Heart right ventricle (tissue), 16 donors: Measurements from ENCODE around the gene CASK. TPM values are rescaled to one million over a fixed set of nuclear protein-coding genes. Genes with fewer than 3 reads are reported as not detected.

ENCODE experiments used
- ATAC-seq, 8 donors: fragments of 200-7000 bp; cut with Tn5 transposase; one replicate each; pipeline ENCODE4 v1.9.1; 2020; ENCODE audit warnings: mild to moderate bottlenecking in 8 of 8, moderate library complexity in 8 of 8, moderate number of reproducible peaks in 1 of 8
- DNase-seq, 2 donors: peaks; one replicate each; pipeline ENCODE4 v3.0.0-alpha.2; 2020
- H3K27ac ChIP-seq, 10 donors: fragments of 200-600 bp; sonication (generic) in 2 of 10; one replicate each; pipeline versions ENCODE4 v1.5.0 to v1.8.0; 2020 to 2022; ENCODE audit warnings: mild to moderate bottlenecking in 3 of 10
- H3K27me3 ChIP-seq, 7 donors: fragments of 200-600 bp; one replicate each; pipeline ENCODE4 v1.8.0; 2021 to 2022; ENCODE audit warnings: mild to moderate bottlenecking in 2 of 7
- H3K36me3 ChIP-seq, 9 donors: fragments of 200-600 bp; sonication (generic) in 1 of 9; one replicate each; pipeline versions ENCODE4 v1.5.0 to v1.8.0; 2020 to 2022; ENCODE audit warnings: mild to moderate bottlenecking in 2 of 9
- H3K4me1 ChIP-seq, 9 donors: fragments of 200-600 bp; sonication (generic) in 1 of 9; one replicate each; pipeline versions ENCODE4 v1.5.0 to v1.8.0; 2020 to 2022; ENCODE audit warnings: mild to moderate bottlenecking in 4 of 9
- H3K4me3 ChIP-seq, 10 donors: fragments of 200-600 bp; sonication (generic) in 2 of 10; one replicate each; pipeline versions ENCODE4 v1.5.0 to v1.8.0; 2020 to 2022; ENCODE audit warnings: mild to moderate bottlenecking in 7 of 10, moderate library complexity in 2 of 10
- H3K9me3 ChIP-seq, 11 donors: fragments of 200-600 bp in 10 of 11; sonication (generic) in 2 of 11; one replicate each; pipeline versions ENCODE4 v1.5.0 to v1.8.0; 2013 to 2022; ENCODE audit warnings: mild to moderate bottlenecking in 2 of 11, control low read depth in 1 of 11, moderate library complexity in 1 of 11
- CTCF ChIP-seq, 9 donors: fragments of 200-600 bp; sonication (generic) in 2 of 9; IDR thresholded peaks; one replicate each; pipeline versions ENCODE4 v1.5.0 to v1.8.0; 2021 to 2022; ENCODE audit warnings: antibody characterized with exemption in 9 of 9, mild to moderate bottlenecking in 5 of 9, moderate library complexity in 1 of 9
- WGBS, 2 donors: extraction: QIAGEN DNeasy Blood & Tissue Kit; methylation state at CpG; one replicate each; pipeline ENCODE4 v1.1.7; 2013; ENCODE audit warnings: inconsistent platforms in 1 of 2; 5-methylcytosine and 5-hydroxymethylcytosine counted together
- intact Hi-C, 10 donors: fragments of 100-400 bp; cut with DNase I; formaldehyde crosslinking; loops; one replicate each; pipeline versions ENCODE4 v1.11.1 to v1.14.2; 2022
- polyA plus RNA-seq, 2 donors: library from polyadenylated mRNA; stranded (reverse); fragments of 200-250 nt; gene quantifications; one replicate each; pipeline ENCODE4 v1.2.3, GENCODE V29; 2013
- total RNA-seq, 10 donors: library from RNA; stranded (reverse); fragmentation: NEBNext Ultra II Directional in 3 of 10; extraction: Animal tissue kit (Norgen Biotek cat#: 25700) in 3 of 10; gene quantifications; one replicate each; pipeline versions ENCODE4 v1.2.1 to v1.2.4, GENCODE V29; 2021 to 2023
- donor health status: Arrhythmogenic right ventricular cardiomyopathy.
- donor health status: ischemic (EF 13 %, LVEDD 7.1; RV severe dilation, severe dysfunction).
- donor health status: healthy with polysubstance abuse.
- donor health status: DM: no; HTN: yes; CAD: no.
- donor health status: DM: no; HTN: no; CAD: no.
- donor health status: ischemic (EF 25% LVEDD 6.9; RV normal size, moderate dysfunction).
- donor health status: ischemic (EF 25% LVEDD 5.7; RV mildly dilated, moderate dysfunction).
- donor health status: healthy.
- donor health status: DM: yes; HTN: yes; CAD: no.
- donor health status: Ischemic cardiomyopathy.
- donor health status: ischemic (EF 35%, LVEDD 5.7; RV mildly dilated, moderate dysfunction).
- donor health status: nonischemic (EF 11% LVEDD 7.7; RV severe dilation, severe dysfunction).
- donor health status: DM: yes; HTN: yes; CAD: no.
- donor health status: PGD.
- donor health status: ischemic (EF 29% LVEDD 5.4; RV normal size, mild dysfunction).
- donor health status: nonischemic (EF 23%, LVEDD 6.1; RV moderate dilation, normal function).

CASK gene
- total and polyA plus RNA-seq, 12 donors: 2.2 to 20.7 (median 12.7) TPM

DNA sequence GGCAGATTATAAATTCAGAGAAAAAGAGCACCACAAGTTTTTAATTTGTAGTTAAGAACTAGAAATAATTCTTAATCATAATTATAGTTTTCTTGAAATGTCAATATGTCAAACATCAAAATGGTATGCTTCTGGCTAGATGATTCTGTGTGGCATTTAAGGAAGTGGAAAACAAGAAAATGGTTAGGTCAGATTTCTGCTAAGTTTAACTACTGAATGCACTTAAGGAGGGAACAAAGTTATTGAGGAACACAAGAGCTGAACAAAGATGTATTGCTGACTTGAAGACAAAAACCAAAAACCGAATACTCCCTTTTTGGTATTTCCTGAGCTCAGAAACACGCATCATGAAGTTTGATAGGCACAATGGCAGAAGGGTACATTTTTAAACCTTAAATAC is 293.3 kb downstream of the CASK start:
- DNase-seq (no peak), ATAC-seq (no peak)
- WGBS, 2 donors: 88 to 94% methylated on average over 2 of the region's 2 CpGs
- Histone ChIP-seq H3K36me3 (peaks cover 0 to 23% (median 0%) of the 10 kb centered on the region in 9 donors), H3K4me1 (no peaks in the 10 kb centered on the region), H3K27me3 (peaks cover 0 to 26% (median 0%) of the 10 kb centered on the region in 7 donors), H3K27ac (no peak overlapping the region), H3K9me3 (no peaks in the 10 kb centered on the region), H3K4me3 (no peak overlapping the region)
- intact Hi-C loops: no loop called here
- no peak for TF ChIP-seq CTCF (IDR thresholded peaks at IDR 0.05)

GRCh38 chrX:41629539-41629938 is 293.8 kb downstream of the CASK start:
- TF ChIP-seq CTCF (IDR thresholded peaks at IDR 0.05): no peak
- peaks cover 0 to 26% (median 0%) of the 10 kb centered on the region in 9 donors for H3K36me3 ChIP-seq
- intact Hi-C loops: no loop called here
- no peak for ATAC-seq
- peaks cover 0 to 26% (median 0%) of the 10 kb centered on the region in 7 donors for H3K27me3 ChIP-seq
- no peak for DNase-seq
- H3K4me3 ChIP-seq: no peak overlapping the region
- WGBS, 2 donors: 98 to 100% methylated on average over 1 of the region's 1 CpG
- no peak overlapping the region for H3K27ac ChIP-seq
- no peaks in the 10 kb centered on the region for H3K4me1 ChIP-seq
- no peaks in the 10 kb centered on the region for H3K9me3 ChIP-seq

- Histone ChIP-seq H3K9me3 (no peaks in the 10 kb centered on the region), H3K27ac (no peak overlapping the region), H3K4me1 (peaks cover 0 to 5% (median 0%) of the 10 kb centered on the region in 9 donors), H3K36me3 (peaks cover 0 to 14% (median 0%) of the 10 kb centered on the region in 9 donors), H3K4me3 (no peak overlapping the region), H3K27me3 (peaks cover 0 to 16% (median 0%) of the 10 kb centered on the region in 7 donors)
- TF ChIP-seq CTCF (IDR thresholded peaks at IDR 0.05): no peak
- no peak for DNase-seq
- WGBS, 2 donors: 47 to 58% methylated on average over 4 to 5 of the region's 5 CpGs
- ATAC-seq: peak in 1 of 8 donors; percentile 50
- intact Hi-C loops: no loop called here
Measured at GRCh38 chrX:41621222-41621723, 302.1 kb downstream of the CASK start.

DNA sequence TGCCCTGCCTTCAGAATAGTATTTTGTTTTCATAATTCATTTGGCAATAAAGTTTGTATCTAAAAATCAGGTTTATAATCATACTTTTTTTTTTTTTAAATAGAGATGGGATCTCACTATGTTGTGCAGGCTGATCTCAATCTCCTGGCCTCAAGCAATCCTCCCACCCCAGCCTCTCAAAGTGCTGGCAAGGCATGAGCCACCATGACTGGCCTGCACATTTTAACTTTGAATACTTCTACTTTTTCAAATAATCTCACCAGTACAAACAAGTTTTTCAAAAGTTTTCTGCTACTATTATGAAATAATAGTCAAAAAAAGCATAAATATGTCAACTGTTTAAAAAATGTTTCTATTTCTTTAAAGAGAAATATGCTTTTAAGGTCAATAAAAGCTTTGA is 304.1 kb downstream of the CASK start:
- Histone ChIP-seq H3K9me3 (no peaks in the 10 kb centered on the region), H3K27ac (no peak overlapping the region), H3K4me1 (peaks cover 0 to 5% (median 0%) of the 10 kb centered on the region in 9 donors), H3K4me3 (no peak overlapping the region), H3K27me3 (peaks cover 0 to 8% (median 0%) of the 10 kb centered on the region in 7 donors), H3K36me3 (peaks cover 0 to 3% (median 0%) of the 10 kb centered on the region in 9 donors)
- ATAC-seq (no peak), DNase-seq (no peak)
- intact Hi-C loops: no loop called here
- no peak for TF ChIP-seq CTCF (IDR thresholded peaks at IDR 0.05)
